Retinal pigment epithelial cell (primary cell): ENCODE results near the gene USP7.

Experiments used
- DNase-seq: peaks from one replicate; pipeline ENCODE4 v3.0.0-alpha.2; 2010; ENCODE audit warnings: low read depth
- H3K4me3 ChIP-seq: 2 replicates; pipeline ENCODE4 v1.5.1; 2011; ENCODE audit warnings: mild to moderate bottlenecking, low read length, control low read depth, moderate library complexity
- TF ChIP-seq, protein P1 (sequence below): conservative IDR thresholded peaks from 2 replicates; pipeline ENCODE4 v1.5.1; 2011; ENCODE audit warnings: low read depth, low read length, control low read depth, inconsistent platforms

USP7 gene

GRCh38 chr16:9004183-9004582, 40.5 kb upstream of the USP7 start:
- TF ChIP-seq, protein P1, sequence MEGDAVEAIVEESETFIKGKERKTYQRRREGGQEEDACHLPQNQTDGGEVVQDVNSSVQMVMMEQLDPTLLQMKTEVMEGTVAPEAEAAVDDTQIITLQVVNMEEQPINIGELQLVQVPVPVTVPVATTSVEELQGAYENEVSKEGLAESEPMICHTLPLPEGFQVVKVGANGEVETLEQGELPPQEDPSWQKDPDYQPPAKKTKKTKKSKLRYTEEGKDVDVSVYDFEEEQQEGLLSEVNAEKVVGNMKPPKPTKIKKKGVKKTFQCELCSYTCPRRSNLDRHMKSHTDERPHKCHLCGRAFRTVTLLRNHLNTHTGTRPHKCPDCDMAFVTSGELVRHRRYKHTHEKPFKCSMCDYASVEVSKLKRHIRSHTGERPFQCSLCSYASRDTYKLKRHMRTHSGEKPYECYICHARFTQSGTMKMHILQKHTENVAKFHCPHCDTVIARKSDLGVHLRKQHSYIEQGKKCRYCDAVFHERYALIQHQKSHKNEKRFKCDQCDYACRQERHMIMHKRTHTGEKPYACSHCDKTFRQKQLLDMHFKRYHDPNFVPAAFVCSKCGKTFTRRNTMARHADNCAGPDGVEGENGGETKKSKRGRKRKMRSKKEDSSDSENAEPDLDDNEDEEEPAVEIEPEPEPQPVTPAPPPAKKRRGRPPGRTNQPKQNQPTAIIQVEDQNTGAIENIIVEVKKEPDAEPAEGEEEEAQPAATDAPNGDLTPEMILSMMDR, result no peak
- H3K4me3 ChIP-seq, result no peak overlapping the region
- no peak for DNase-seq

DNA sequence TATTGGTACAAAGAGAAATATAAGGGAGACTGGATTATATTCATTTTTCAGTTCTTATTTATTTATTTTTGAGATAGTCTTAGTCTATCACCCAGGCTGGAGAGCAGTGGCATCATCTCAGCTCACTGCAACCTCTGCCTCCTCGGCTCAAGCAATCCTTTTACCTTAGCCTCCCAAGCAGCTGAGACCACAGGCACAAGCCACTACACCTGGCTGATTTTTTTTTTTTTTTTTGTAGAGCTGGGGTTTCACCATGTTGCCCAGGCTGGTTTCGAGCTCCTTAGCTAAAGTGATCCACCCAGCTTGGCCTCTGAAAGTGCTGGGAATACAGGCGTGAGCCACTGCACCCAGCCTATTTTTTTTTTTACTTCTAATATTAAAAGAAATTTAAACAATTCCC, 40.1 kb upstream of the USP7 start:
- no peak for DNase-seq
- TF ChIP-seq, protein P1, result no peak
- H3K4me3 ChIP-seq, result no peak overlapping the region

DNA sequence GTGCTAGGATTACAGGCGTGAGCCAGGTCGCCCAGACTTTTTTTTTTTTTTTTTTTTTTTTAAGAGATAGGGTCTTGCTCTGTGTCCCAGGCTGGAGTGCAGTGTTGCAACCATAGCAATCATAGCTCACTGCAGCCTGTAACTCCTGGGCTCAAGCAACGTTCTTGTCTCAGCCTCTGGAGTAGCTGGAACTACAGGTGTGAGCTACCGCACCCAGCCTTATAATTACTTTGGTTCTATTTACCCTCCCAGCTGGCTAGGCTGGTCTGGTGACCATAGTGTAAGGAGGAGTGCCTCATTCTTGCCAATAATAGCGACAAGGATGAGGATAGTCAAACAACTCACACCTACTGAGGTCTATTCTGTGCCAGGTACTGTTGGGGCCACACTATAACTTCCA, 39.6 kb upstream of the USP7 start:
- no peak overlapping the region for H3K4me3 ChIP-seq
- DNase-seq, result no peak
- TF ChIP-seq, protein P1, result no peak

GRCh38 chr16:9002042-9002441, 38.3 kb upstream of the USP7 start:
- H3K4me3 ChIP-seq, result no peak overlapping the region
- no peak for DNase-seq
- TF ChIP-seq, protein P1, result no peak

GRCh38 chr16:9000664-9001063, 37.0 kb upstream of the USP7 start:
- DNase-seq, result no peak
- TF ChIP-seq, protein P1, result no peak
- H3K4me3 ChIP-seq, result no peak overlapping the region

GRCh38 chr16:8999800-9000199, 36.1 kb upstream of the USP7 start:
- H3K4me3 ChIP-seq, result no peak overlapping the region
- no peak for DNase-seq
- TF ChIP-seq, protein P1, result no peak

GRCh38 chr16:8998108-8998507, 34.4 kb upstream of the USP7 start:
- TF ChIP-seq, protein P1, result no peak
- DNase-seq, result peak; percentile 70
- H3K4me3 ChIP-seq, result no peak overlapping the region
